Activated naive CD8-positive, alpha-beta T cell (primary cell): ENCODE results near the gene A1BG.

Experiments
- H3K27ac Mint-ChIP-seq: one replicate; pipeline ENCODE4 v1.8.0; 2021; ENCODE audit warnings: mixed read lengths
- H3K27me3 Mint-ChIP-seq: one replicate; pipeline ENCODE4 v1.8.0; 2021; ENCODE audit warnings: mixed read lengths
- H3K36me3 Mint-ChIP-seq: one replicate; pipeline ENCODE4 v1.8.0; 2021; ENCODE audit warnings: mixed read lengths
- H3K4me1 Mint-ChIP-seq: one replicate; pipeline ENCODE4 v1.8.0; 2021; ENCODE audit warnings: low read depth, mixed read lengths
- H3K4me3 Mint-ChIP-seq: one replicate; pipeline ENCODE4 v1.8.0; 2021; ENCODE audit warnings: mild to moderate bottlenecking, mixed read lengths
- H3K9me3 Mint-ChIP-seq: one replicate; pipeline ENCODE4 v1.8.0; 2021; ENCODE audit warnings: low read depth, mixed read lengths

The A1BG gene

GRCh38 chr19:58393725-58394033, 40.4 kb upstream of the A1BG start:
- Mint-ChIP-seq H3K4me1 (peaks cover 32% of the 10 kb centered on the region), H3K27ac (no peak overlapping the region), H3K4me3 (no peak overlapping the region), H3K27me3 (no peaks in the 10 kb centered on the region), H3K36me3 (peaks cover 18% of the 10 kb centered on the region), H3K9me3 (no peaks in the 10 kb centered on the region)

GRCh38 chr19:58392945-58393724, 39.8 kb upstream of the A1BG start:
- H3K27ac Mint-ChIP-seq = no peak overlapping the region
- no peaks in the 10 kb centered on the region for H3K27me3 Mint-ChIP-seq
- no peaks in the 10 kb centered on the region for H3K9me3 Mint-ChIP-seq
- H3K36me3 Mint-ChIP-seq = peaks cover 20% of the 10 kb centered on the region
- peak overlapping the region; percentile 7 for H3K4me3 Mint-ChIP-seq
- peaks cover 38% of the 10 kb centered on the region for H3K4me1 Mint-ChIP-seq

- Mint-ChIP-seq H3K4me1 (peaks cover 40% of the 10 kb centered on the region), H3K36me3 (peaks cover 20% of the 10 kb centered on the region), H3K27ac (peak overlapping the region; percentile 99), H3K27me3 (no peaks in the 10 kb centered on the region), H3K4me3 (peak overlapping the region; percentile 97), H3K9me3 (no peaks in the 10 kb centered on the region)
Observed at GRCh38 chr19:58388175-58388526, 34.9 kb upstream of the A1BG start.

DNA sequence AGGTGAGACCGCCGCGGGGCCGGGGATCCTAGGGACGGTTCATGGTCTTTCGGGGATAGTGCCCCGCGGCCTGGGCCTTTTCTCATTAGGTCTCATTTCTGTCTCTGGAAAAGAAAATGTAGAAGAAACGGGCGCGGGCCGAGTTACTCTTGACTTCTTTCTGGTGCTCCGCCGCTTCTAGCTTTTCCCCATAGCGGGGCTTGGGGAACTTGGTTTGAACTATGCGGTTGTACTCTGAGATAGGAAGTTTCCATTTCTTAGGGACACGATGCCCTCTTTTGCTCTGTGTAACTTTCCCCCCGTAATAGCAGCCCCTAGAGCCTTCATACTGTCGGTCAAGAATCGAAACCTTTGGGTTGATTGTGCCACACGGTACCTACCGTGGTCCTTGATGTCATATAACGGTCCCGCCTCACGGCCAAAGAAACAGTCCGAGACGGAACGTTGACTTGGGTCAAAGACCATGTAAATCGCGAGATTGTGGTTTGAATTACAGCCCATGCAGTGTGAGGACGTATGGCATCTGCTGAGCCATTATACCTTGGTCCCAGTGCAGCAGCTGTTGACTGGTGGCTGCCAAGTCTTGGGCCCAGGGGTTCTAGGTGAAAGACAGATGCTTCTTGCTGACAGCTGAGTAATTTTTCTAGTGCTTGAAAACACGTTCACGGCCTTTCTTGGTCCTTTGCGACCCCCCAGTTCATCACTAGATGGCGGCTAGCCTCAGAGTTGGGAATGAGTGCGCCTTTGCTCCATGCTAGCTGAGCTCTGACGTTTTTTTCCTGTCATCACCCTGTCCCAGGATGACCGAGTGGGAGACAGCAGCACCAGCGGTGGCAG, 34.3 kb upstream of the A1BG start:
- Mint-ChIP-seq H3K9me3 (no peaks in the 10 kb centered on the region), H3K27ac (peak overlapping the region; percentile 99), H3K36me3 (peaks cover 16% of the 10 kb centered on the region), H3K4me3 (peak overlapping the region; percentile 97), H3K27me3 (no peaks in the 10 kb centered on the region), H3K4me1 (peaks cover 36% of the 10 kb centered on the region)

DNA sequence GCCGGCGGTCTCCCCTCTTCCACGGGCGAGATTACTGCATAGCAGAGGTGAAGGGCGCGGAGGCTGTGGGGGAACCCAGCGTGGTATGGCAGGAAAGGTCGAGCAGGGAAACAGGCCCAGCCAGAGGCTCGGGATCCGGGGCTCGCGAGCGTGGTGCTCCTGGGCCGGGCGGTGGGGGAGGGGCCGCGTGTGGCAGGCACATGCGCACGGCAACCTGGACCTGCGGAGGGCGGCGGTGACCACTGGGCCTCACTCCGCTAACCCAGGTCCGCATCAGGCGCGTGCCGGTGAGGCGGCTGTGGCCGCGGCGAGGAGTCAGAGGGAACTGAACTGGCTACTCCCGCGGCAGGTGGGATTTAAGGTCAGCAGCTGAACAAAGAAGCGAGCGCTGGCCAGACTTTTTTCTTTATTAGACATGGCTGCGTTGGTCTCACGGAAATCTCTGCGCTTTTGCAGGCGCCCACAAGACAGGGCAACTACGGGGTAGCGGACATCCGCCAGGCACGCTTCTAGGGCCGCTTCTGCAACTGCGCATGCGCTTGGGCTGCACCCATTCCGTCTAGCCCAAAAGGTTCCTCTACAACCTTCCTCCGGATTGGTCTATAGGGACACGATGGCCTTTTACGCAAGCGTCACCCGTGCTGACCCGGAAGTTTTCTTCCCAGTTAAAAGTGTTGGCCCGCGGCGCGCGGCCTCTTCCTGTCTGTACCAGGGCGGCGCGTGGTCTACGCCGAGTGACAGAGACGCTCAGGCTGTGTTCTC, 33.5 kb upstream of the A1BG start, which contains the start of gene RPS5:
Gene RPS5 (plus strand): TSS at position 694 of the 762 bp plus-strand sequence. CDS start 869 bp downstream, outside the sequence.
- H3K27me3 Mint-ChIP-seq = no peaks in the 10 kb centered on the region
- peaks cover 16% of the 10 kb centered on the region for H3K36me3 Mint-ChIP-seq
- peak within 1 kb of the TSS; percentile 97 for H3K4me3 Mint-ChIP-seq
- no peaks in the 10 kb centered on the region for H3K9me3 Mint-ChIP-seq
- H3K27ac Mint-ChIP-seq = peak within 1 kb of the TSS; percentile 99
- peaks cover 38% of the 10 kb centered on the region for H3K4me1 Mint-ChIP-seq

DNA sequence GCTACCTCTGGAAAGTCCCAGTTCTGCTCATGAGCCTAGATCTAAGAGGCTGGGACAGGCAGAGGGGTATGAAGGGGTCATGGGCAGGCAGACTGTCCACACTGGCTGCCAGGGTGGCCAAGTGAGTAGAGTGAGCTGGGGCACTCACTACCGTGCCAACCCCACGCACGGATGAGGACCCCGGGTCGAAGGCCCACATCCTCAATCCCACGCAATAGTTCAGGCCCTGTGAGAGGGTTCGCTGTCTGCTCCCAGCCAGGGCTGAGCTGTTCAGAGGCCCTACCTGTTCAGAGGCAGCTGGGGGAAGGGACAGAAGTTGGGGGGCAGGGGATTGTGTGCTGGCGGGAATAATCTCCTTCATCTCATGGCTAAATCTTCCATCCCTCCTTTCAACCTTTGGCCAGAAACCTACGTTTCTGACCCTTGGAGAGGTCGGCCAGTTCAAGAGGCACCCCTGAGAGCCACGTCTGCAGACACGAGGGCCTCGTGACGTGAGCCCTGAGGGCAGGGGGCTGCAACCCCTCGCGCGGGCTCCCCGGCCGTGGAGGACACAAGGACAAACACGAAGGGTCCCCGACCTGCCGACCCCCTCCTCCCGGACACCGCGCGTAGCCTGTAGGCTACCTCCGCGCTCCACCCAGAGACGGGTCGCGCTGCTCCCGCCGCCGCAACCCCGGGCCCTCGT, 32.7 kb upstream of the A1BG start:
- Mint-ChIP-seq H3K4me1 (peaks cover 41% of the 10 kb centered on the region), H3K4me3 (peak overlapping the region; percentile 97), H3K9me3 (no peaks in the 10 kb centered on the region)

GRCh38 chr19:58385313-58385890, 32.1 kb upstream of the A1BG start:
- no peaks in the 10 kb centered on the region for H3K9me3 Mint-ChIP-seq
- H3K4me3 Mint-ChIP-seq = peak overlapping the region; percentile 97
- peak overlapping the region; percentile 99 for H3K27ac Mint-ChIP-seq
- peaks cover 12% of the 10 kb centered on the region for H3K36me3 Mint-ChIP-seq
- H3K27me3 Mint-ChIP-seq = no peaks in the 10 kb centered on the region
- peaks cover 35% of the 10 kb centered on the region for H3K4me1 Mint-ChIP-seq

More for the DNA sequence above, 32.7 kb upstream of the A1BG start:
- Mint-ChIP-seq H3K36me3 (peaks cover 16% of the 10 kb centered on the region), H3K27me3 (no peaks in the 10 kb centered on the region), H3K27ac (peak overlapping the region; percentile 99)

GRCh38 chr19:58382997-58383603, 29.8 kb upstream of the A1BG start:
- Mint-ChIP-seq H3K4me1 (peaks cover 31% of the 10 kb centered on the region), H3K9me3 (no peaks in the 10 kb centered on the region), H3K27ac (peak overlapping the region; percentile 41), H3K36me3 (peaks cover 3% of the 10 kb centered on the region), H3K4me3 (peak overlapping the region; percentile 52), H3K27me3 (no peaks in the 10 kb centered on the region)

DNA sequence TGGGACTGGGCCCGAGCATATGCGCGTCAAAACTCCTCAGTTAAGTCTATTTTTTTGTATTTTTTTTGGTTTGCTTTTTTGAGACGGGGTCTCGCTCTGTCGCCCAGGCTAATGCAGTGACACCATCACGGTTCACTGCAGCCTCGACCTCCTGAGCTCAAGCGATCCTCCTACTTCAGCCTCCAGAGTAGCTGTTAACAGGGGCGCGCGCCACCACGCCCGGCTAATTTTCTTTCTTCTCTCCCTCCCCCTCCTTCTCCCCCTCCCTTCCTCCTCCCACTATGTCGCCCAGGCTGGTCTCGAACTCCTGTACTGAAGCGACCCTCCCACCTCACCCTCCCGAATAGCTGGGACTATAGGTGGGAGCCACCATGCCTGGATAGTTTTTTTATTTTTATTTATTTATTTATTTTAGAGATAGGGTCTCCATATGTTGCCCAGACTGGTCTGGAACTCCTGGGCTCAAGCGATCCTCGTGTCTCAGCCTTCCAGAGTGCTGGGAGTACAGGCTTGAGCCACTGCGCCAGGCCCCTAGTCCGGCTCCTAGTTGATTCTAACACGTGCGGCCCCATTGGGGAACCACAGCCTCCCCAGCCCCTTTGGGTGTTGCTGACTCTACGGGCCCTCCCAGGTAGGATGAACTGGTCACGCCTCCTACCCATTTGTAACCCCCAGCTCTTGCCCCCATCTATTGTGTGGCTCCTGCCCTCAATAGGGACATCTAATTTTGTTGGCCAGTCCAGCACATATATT, 28.3 kb upstream of the A1BG start:
- Mint-ChIP-seq H3K4me3 (peak overlapping the region; percentile 96), H3K27me3 (no peaks in the 10 kb centered on the region), H3K36me3 (no peaks in the 10 kb centered on the region), H3K9me3 (no peaks in the 10 kb centered on the region), H3K27ac (peak overlapping the region; percentile 85), H3K4me1 (peaks cover 26% of the 10 kb centered on the region)

DNA sequence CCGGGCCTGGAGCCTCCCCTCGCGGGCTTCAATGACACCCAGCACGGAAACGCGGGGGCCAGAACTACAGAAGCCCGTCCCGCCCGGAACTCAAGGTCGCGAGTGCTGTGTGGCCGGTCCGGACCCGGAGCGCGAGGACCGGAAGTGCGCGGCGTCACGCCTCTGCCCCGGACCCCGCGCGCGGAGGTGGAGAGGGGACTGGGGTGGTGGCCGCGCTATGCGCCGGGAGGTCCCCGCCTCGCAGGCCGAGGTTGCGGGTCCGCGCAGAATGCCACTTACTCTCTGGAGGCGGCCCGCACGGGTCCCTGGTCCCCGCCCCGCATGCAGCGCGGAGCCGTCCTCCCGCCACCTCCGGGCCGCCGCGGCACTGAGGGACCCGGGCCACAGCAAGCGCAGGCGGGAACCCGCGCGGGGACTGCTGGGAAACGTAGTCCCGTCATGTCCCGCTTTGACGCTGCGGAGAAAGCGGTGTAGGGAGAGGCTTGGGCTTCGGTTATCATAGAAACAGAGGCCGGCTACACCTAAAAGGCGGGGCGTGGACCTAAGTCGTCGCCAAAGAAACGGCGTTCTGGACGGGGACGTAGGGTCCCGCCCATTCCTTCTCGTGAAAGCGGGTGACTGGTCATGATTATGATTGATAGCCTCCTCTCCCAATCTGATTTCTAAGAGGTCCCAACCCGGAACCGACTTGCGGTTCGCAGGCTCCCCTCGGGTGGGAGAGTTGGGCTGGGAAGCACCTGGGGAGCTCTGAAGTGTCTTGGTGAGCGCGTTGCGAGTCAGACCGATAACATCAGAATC, 27.6 kb upstream of the A1BG start, which contains the start of gene ZNF837:
Gene ZNF837 (minus strand): TSS at position 369 of the 798 bp plus-strand sequence. CDS start 11,698 bp downstream, outside the sequence.
- Mint-ChIP-seq H3K9me3 (no peaks in the 10 kb centered on the region), H3K4me1 (peaks cover 26% of the 10 kb centered on the region), H3K4me3 (peak within 1 kb of the TSS; percentile 96), H3K27me3 (no peaks in the 10 kb centered on the region), H3K27ac (peak within 1 kb of the TSS; percentile 95), H3K36me3 (no peaks in the 10 kb centered on the region)

- Mint-ChIP-seq H3K27me3 (no peaks in the 10 kb centered on the region), H3K9me3 (no peaks in the 10 kb centered on the region), H3K4me3 (peak overlapping the region; percentile 96), H3K4me1 (peaks cover 21% of the 10 kb centered on the region), H3K36me3 (no peaks in the 10 kb centered on the region), H3K27ac (peak overlapping the region; percentile 95)
Observed at GRCh38 chr19:58380037-58380661, 26.9 kb upstream of the A1BG start.

GRCh38 chr19:58379246-58379645, 26.0 kb upstream of the A1BG start:
- Mint-ChIP-seq H3K9me3 (no peaks in the 10 kb centered on the region), H3K36me3 (no peaks in the 10 kb centered on the region), H3K27me3 (no peaks in the 10 kb centered on the region), H3K4me1 (peaks cover 19% of the 10 kb centered on the region), H3K4me3 (peak overlapping the region; percentile 96), H3K27ac (peak overlapping the region; percentile 95)
